HFF-Myc (cell line): Measurements from ENCODE around the gene ABCB1.

Source experiments
- DNase-seq: peaks from one replicate; pipeline ENCODE4 v3.0.0-alpha.2; 2011; ENCODE audit warnings: low read depth; ENCODE audit errors: extremely low read depth
- H3K4me3 ChIP-seq: replicated peaks from 2 replicates; pipeline ENCODE4 v1.5.1; 2011; ENCODE audit warnings: low read depth, mild to moderate bottlenecking, control low read depth, low read length
- CTCF ChIP-seq: IDR thresholded peaks from 2 replicates; pipeline ENCODE4 v1.5.1; 2012; ENCODE audit warnings: mild to moderate bottlenecking, low read depth, low read length, control low read depth; ENCODE audit errors: missing control alignments

Gene ABCB1

GRCh38 chr7:87548123-87548919 lies 52.4 kb downstream of the ABCB1 start:
- no peak for DNase-seq
- H3K4me3 ChIP-seq: no peak overlapping the region
- no peak for TF ChIP-seq CTCF

GRCh38 chr7:87545760-87546159 lies 54.9 kb downstream of the ABCB1 start:
- no peak overlapping the region for H3K4me3 ChIP-seq
- DNase-seq: no peak
- TF ChIP-seq CTCF: no peak

GRCh38 chr7:87543623-87544022 lies 57.1 kb downstream of the ABCB1 start:
- DNase-seq: no peak
- TF ChIP-seq CTCF: no peak
- H3K4me3 ChIP-seq: no peak overlapping the region

- TF ChIP-seq CTCF: no peak
- DNase-seq: no peak
- no peak overlapping the region for H3K4me3 ChIP-seq
Observed at GRCh38 chr7:87541648-87542047, 59.0 kb downstream of the ABCB1 start.

- H3K4me3 ChIP-seq: no peak overlapping the region
- no peak for DNase-seq
- no peak for TF ChIP-seq CTCF
Observed at GRCh38 chr7:87538052-87538451, 62.6 kb downstream of the ABCB1 start.

GRCh38 chr7:87534072-87534471 lies 66.6 kb downstream of the ABCB1 start:
- H3K4me3 ChIP-seq: no peak overlapping the region
- no peak for DNase-seq
- no peak for TF ChIP-seq CTCF

GRCh38 chr7:87530126-87530525 lies 70.6 kb downstream of the ABCB1 start:
- no peak for DNase-seq
- TF ChIP-seq CTCF: no peak
- no peak overlapping the region for H3K4me3 ChIP-seq
